Activated CD8-positive, alpha-beta memory T cell treated with anti-CD3 and anti-CD28 coated beads, Interleukin-2, amount 50 U/mL, for 1 hour (primary cell): ENCODE results near the gene SLC38A8.

Source experiments
- DNase-seq: peaks from one replicate; pipeline ENCODE4 v3.0.0-alpha.2; 2020; ENCODE audit errors: extremely low read depth

SLC38A8 gene

DNA sequence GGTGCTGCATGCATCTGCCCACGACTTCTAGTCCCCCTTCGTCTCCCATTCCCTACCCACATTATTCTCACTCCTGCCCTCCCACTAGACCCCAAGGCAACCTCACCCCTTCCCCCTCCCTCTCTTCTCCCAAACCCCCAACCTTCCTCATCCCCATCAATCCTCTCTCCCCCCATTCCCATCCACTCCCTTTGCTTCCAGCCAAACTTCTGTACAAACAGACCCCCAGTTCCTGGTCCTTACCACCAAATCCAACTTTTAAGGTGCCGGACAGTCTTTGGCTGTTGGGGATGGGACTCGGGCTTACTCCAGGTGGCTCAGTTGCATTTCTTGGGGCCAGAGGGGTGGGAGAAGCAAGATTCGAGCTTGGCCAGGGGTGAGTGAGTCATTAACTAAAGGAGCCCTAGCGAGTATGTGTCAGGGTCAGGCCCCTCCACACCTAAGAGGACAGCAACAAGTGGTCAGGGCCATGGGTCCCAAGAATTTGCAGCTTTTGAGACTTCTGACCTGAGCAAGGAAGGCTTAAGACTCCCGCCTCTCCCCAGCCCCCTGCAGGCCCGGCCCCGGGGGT lies at the start of gene SLC38A8:
Gene SLC38A8 (minus strand): TSS at position 488 of the 571 bp plus-strand sequence. CDS start 638 bp downstream, outside the sequence.
- DNase-seq = no peak

DNA sequence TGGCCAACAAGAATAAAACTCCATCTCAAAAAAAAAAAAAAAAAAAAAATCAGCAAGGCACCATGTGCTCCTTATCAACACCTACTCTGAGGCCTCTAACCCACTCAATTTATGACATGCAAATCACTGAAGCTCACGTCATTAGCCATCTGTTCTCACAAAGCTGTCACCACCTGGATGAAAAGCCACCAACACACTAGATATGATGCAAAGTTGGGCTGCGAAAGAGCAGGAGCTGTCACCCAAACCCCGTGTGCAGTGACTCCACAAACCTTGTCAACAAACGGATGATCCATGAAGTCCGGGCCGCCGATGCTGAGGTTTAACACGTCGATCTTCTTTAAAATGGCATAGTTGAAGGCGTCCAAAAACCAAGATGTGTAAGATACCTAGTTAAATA lies 48.9 kb upstream of the SLC38A8 start:
- no peak for DNase-seq

DNA sequence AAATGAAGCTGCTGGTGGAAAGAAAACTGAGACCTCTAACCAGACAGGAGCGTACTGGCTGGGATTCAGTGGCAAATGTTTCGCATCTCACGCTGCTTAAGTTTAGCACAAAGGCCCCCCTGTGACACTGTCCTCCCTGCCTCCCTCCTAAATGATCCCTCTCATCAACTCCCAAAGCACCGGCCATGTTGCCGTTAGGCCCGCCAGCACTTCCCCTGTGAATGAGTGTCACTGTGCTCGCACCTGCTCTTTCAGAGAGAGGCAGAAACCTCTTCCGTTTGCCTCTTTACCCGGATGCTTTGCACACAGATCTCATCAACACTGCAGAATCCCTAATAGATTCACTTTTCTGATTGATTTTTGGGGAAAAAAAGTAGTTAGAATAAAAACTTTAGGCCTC lies 47.6 kb upstream of the SLC38A8 start:
- DNase-seq = no peak

DNA sequence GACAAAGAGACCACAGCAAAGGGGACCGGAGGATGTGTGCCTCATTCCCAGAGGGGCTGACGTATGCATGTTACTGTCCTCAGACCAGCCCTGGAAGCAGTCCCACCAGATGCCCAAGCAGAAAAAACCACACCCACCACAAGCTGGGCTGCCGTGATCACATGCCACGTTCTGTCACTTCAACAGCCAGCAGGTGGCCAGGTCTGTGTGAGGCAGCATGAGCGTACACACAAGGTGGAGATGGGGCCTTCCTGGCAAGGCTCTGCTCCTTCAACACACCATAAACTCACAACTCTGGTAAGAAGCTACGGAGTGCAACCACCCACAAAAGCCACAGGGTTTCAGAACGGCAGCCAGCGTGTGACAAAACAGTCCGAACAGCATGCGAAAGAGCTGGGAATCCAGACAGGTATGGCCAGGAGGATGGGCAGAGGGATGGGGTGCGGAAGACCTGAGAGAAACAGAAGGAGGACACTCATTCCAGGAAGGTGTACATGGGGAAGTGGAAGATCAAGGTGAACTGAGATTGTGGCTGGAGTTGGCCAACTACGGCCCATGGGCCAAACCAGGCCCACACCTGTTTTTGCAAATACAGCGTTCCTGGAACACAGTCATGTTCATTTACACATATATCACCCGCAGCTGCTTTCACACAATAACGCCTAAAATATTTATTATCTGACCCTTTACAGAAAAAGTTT lies 46.2 kb upstream of the SLC38A8 start:
- peak; percentile 45 for DNase-seq

DNA sequence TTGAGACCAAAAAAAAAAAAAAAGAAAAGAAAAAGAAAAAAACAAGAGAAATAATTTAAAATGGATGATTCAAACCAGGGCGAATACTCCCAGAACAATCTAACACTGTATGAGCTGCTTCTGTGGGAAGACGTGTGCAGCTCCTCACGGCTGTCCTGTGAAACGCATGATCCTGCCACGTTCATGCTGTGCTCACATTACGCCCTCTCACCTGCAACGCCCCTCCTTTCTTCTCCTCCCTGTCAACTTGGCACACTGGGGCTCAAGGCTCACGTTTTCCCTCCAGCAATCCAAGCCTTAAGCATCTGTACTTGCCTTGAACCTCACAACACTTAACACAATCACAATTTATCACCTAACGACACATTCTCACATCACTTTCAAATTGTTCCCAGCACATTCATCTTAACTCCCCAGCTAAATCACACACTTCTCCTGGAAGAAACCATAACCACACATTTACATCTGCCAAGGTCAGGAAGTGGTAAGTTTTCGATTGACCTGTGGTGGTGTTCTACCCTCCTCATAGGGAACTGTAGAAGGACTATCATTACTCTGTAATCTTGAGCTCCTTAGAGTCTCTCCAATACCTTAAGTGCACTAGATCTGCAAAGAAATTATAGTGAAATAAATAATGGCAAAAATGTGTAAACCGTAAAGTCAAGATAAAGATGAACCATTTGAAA lies 45.0 kb upstream of the SLC38A8 start:
- no peak for DNase-seq

DNA sequence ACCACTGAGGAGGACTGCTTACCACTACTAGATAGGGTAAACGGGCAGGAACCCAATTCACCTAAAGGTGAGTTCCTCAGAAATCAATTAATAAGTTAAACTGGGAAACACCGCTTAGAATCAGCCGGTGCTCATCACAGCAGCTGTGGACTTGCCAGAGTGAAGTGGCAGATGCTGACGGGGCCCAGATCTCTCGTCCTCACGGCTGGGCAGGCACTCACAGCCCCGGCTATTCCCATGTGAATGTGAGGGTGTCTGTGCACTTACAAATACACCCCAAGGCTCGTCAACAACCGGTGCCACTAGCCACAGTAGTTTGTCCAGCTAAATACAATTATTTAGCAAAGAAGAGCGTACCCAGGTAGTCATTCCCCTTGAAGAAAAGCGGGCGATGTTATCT lies 44.4 kb upstream of the SLC38A8 start:
- DNase-seq = no peak

DNA sequence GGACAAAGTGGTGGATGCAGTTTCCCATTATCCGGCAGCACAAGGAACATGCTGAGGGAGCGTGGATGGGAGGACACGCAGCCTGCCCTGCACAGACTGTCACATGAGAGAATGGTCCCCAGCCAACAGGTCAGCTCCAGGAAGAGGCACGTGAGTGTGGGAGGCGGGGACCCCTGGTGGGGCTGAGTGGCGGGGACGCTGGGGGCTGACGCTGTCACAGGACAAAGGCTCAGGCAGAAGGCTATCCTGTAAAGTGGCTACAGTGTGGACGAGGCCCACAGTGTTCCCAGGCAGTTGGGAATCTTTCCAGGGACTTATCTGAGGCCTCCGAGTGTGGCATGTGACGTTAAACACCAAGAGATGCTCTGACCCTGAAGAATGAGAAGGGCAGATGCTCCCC lies 43.7 kb upstream of the SLC38A8 start:
- no peak for DNase-seq

DNA sequence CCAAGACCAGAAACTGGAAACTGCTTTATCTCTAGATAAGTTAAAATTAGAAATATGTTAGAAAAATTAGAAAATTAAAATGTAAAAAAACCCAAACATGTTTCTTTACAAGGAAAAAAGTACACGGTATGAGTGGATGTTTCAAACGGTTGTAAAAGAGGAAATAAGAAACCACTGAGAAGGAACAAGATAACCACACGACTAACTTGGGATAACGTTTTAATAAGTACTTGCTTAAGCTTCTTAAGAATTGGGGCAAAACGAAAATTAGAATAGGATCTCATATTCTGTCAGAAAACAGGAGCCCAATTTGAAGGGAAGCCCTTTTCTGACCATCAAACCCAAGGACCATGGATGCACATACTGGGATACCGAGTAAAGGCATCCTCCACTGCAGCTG lies 43.2 kb upstream of the SLC38A8 start:
- no peak for DNase-seq

DNA sequence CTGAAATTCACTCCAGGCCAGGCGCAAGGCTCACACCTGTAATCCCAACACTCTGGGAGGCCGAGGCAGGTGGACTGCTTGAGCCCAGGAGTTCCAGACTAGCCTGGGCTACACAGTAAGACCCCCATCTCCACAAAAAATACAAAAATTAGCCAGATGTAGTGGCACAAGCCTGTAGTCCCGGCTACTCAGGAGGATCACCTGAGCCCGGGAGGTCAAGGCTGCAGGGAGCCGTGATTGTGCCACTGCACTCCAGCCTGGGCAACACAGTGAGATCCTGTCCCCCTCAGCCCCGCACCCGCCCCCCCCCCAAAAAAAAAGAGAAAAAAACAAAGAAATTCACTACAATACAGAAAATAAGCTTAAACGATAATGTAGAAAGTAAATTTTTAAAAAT lies 42.7 kb upstream of the SLC38A8 start:
- no peak for DNase-seq

DNA sequence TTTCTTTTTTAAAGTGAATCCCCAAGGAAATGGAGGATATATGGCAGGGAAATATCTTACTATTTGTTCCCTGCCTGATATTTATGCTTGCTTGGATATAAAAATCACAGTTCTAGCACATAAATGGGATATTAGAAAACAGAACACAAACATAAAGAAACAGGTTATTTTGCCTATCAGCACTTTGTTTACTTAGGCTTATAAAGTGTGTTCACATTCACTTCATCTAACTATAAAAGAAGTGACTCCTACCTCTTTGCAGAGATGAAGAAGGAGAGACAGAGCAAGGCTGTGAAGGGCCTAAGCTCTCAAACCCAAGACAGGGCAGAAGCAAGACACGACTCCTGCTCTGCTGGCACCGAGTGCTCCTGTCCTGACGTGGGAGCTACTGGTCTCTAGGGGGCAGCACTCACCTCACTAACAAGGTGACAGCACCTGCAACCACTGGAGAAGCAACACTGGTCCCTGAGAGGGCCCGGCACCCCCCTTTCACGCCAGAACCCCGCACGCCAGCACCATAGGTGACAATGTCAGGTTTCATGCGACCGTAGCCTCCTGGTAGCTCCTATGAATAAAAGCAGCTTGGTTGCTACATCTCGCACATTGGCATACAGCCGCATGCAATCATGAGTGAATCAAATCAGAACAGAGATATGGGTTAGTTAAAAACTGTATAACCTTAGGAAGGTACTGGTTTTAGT lies 42.1 kb upstream of the SLC38A8 start:
- DNase-seq = peak; percentile 31

DNA sequence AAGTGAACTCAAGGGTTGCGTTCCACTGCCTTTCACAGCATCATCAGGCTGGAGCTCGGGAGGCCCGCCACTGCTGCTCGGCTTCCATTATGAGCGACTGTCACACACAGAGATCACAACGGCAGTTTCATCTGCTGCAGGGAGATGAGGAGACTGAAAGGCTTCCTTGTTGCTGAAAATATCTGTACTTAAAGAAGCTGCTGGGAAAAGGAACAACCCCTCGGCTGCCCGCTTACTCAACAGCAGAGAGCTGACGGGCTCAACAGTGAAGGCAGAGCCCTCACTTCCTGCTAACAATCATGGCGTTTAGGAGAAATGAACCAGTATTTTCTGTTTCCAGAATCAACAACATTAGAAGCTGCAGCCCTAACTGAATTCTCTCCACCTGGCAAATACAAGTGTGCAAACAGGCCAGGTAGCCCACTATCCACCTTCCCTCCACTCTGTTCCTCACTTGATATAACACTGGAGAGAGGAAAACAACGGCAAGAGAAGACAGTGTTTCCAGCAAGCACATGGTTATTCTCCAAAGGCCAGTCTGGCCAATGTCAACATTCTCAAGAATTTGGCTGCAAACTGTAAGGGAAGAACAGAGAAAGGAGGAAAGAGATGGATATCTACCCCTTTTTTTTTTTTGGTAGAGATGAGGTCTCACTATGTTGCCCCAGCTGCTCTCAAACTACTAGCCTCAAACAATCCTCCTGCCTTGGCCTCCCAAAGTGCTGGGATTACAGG lies 40.4 kb upstream of the SLC38A8 start:
- DNase-seq = no peak

DNA sequence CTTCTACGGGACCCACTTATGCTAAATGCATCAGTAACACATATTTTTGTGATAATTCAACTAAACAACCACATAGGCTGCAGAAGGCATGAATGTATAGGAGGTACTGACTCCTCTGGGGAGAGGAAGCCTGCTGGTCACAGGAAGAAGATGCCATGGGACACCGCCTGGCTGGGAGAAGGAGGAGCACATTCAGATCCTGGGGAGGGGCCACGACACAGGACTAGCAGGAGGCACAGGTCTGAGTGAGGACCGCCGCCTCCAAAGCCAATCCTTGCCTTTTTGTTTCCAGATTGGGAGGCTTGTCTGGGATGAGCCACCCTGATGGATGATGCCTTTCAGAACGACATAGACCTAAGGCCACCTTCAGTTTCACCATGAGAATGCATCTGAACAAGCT lies 39.5 kb upstream of the SLC38A8 start:
- no peak for DNase-seq

DNA sequence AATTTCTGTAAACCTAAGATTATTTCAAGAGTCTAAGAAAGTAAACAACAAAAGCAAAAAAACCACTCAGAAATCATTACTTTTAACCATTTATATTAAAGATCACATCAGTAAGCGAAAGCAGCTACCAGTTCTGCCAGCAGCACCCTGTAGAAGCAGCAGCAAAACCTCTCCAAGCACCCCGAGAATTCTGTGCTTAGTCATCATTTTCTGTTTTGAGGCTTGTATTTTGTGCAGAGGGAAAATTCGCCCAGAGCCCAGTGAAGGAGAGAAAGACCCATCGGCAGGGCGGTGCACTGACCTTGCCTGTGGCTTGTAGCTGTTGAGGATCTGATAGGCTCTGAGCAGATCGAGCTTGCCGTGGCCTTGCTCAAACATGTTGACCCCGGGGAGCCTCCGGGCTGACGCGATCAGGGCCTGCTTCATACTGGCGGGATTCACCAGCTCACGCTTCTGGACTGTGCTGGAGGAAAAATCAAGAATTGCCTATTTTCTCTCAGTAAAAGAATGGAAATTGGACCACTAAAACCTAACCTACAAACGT lies 38.9 kb upstream of the SLC38A8 start:
- no peak for DNase-seq

DNA sequence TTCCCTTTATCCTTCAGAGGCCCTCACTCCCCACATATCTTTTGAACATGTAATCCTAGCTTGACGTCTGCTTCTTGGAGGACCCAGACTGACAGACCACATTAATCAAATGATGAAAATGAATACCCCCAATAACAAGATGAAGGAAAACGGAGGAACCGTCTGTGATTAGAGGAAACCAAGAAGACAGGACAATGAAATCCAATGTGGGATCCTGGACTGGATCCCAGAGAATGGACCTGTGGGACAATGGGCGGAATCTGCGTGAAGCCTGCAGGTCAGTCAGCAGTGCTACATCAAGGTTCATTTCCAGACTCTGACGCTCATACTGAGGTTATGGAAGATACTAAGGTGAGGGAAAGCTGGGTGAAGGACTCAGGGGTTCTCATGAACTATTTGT lies 38.2 kb upstream of the SLC38A8 start:
- DNase-seq = no peak

DNA sequence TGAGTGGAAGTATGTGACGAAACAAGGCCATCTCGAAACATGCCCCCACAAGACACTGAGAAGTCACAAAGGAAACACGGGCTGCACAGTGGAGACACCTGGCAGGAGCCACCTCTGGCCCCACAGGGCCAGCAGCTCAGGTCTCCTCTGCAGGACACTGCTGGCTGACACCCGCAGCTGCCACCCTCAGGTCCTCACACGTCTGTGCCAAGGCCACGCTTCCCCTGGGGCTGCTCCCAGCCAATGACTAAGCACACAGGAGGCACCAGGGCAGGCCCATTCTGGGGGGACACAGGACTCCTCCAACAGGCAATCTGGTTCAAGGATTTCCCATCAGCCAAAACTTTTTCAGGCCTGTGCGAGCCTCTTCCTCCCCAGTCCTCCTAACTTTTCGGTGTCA lies 37.8 kb upstream of the SLC38A8 start:
- no peak for DNase-seq

DNA sequence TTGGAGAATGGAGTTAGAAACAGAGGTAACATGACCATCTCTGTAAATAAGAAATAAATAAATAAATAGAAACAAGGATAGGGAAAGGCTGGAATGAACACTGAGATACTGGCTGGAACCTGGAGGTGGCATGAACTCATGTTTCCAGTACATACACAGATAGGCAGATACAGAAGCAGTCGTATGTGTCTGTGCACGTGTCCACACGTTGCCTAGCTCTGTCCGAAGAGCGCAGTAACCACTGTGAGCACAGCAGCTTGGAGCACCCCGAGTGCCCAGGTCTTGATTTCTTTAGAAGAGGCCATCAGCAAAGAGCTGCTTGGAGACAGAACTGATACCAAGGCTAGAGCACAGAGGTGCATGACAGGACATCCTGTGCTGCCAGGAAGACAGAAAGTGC lies 37.1 kb upstream of the SLC38A8 start:
- DNase-seq = no peak

DNA sequence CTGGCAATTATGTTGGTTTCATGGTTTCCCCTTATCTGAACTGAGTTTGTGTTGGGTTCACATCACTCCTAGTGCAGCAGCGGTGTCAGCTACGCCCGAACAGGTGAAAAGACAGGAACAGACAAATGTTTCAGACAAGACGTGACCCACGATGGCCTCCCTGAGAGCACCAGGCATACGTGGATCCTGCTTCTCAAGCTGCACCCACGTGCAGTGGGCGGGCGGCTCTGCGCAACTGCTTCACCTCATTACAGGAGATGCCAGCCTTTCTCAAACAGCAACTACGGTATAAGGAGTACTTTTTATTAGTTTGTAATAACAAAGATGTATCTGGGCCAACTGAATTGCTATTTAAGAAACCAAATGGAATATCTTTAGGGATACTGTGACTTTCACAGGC lies 32.8 kb upstream of the SLC38A8 start:
- no peak for DNase-seq

DNA sequence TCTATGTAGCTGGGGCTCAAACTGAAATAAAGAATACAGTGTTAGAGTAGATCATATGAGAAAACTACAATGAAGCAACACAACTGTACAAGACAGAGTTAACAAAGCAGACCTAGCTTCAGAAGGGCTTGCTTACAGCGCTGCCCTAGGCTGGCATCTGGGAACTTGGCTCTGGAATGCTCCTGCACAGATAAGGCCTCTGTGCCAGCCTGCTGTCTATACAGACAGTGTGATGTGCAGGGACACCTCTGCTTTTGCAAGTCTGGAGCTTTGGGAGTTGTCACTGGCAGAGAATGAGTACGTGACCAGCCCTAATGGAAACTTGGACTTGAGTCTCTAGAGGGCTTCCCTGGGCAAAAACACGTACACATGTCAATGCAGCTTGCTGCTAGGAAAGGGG lies 32.1 kb upstream of the SLC38A8 start:
- no peak for DNase-seq

DNA sequence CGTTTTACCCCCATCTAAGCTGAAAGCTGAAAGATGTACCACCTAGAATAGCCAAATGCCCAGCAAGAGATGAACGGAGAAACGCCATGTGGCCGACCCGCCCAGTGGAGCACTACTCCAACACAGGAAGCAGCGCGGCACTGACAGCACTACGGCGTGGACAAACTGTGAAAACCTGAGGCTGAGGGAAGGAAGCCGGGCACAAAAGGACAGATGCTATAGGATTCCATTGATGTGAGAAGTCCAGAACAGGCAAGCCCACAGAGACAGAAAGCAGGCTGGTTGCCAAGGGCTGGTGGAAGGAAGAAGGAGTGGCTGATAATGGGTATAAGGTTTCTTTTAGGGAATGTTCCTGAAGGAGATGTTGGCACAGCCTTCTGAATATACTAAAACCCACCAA lies 29.4 kb upstream of the SLC38A8 start:
- no peak for DNase-seq

DNA sequence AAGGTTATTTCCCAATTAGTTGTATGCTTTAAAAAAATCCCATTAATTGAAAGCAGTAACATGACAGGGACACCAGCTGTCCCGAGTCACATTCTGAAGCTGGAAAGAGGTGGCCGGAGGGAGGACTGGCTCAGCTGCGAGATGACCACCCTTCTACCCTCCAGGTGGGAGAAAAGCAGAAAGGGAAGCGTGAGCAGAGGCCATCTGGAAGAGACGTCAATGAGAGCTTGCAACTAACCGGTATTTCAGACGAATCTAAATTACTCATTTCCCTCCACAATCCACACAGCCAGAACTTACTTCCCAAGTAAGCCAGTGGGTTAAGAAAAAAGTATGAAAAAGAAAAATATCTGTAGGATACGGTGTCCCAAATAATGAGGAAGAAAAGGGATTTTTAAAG lies 28.5 kb upstream of the SLC38A8 start:
- DNase-seq = no peak

DNA sequence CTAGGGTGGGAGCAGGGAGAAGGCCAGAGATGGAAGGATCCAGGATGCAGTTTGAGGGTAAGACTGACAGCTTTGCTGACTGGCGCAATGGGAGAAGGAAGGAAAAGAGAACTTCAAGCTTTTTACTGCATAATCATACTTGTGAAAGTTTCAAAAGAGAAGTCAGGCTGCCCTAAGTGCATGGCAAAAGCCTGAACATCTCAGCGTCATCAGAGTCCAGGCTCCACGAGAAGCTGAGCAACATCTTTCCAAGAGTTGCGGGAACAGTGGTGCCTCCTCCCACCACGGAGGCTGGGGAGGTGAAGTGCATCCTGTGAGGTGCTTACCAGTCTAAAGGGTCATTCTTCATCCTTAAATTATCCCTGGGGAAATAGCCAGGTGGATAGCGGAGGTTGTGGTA lies 26.9 kb upstream of the SLC38A8 start:
- no peak for DNase-seq
